ENCODE data around the gene GPRIN3. TPM values are rescaled to one million over a fixed set of nuclear protein-coding genes. Genes with fewer than 3 reads are reported as not detected.

Gene GPRIN3
- total RNA-seq, 1 experiment from 2014 or later, result 0.39 TPM

DNA sequence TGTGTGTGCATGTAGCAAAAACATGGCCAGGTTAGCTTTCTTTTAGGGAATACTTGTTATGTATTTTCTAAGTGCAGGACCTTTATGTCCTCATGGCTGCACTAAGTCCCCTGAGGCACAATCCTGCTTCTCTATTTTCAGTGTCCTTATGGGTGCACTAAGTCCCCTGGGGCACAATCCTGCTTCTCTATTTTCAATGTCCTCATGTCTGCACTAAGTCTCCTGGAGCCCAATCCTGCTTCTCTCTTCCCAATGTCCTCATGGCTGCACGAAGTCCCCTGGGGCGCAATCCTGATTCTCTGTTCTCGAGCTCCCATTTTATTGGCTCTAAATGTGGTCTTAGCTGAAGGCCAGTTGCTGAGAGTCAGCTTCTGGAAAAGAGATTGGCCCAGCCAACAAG lies 49.7 kb upstream of the GPRIN3 start:
- TF ChIP-seq, protein P1, sequence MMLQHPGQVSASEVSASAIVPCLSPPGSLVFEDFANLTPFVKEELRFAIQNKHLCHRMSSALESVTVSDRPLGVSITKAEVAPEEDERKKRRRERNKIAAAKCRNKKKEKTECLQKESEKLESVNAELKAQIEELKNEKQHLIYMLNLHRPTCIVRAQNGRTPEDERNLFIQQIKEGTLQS (IDR thresholded peaks at IDR 0.05), result no peak
- TF ChIP-seq POLR2AphosphoS5 (IDR thresholded peaks at IDR 0.05; ENCODE audit: low read depth, low read length) (no peak), FOSL1 (IDR thresholded peaks at IDR 0.05; ENCODE audit: low read depth) (no peak), CEBPB (IDR thresholded peaks at IDR 0.05; ENCODE audit: low read depth) (no peak), EZH2phosphoT487 (IDR thresholded peaks at IDR 0.05; ENCODE audit: borderline replicate concordance) (no peak), SIN3A (IDR thresholded peaks at IDR 0.05; ENCODE audit: low read depth) (no peak), ZFX (IDR thresholded peaks at IDR 0.05) (no peak), JUND (IDR thresholded peaks at IDR 0.05) (no peak), YY1 (IDR thresholded peaks at IDR 0.05; ENCODE audit: extremely low read depth, insufficient replicate concordance, low read depth, low read length) (no peak), POLR2A (IDR thresholded peaks at IDR 0.05; ENCODE audit: borderline replicate concordance, extremely low read depth, insufficient read depth, insufficient read length) (no peak), CBX3 (IDR thresholded peaks at IDR 0.05; ENCODE audit: low read depth) (no peak)
- TF ChIP-seq, protein P2, sequence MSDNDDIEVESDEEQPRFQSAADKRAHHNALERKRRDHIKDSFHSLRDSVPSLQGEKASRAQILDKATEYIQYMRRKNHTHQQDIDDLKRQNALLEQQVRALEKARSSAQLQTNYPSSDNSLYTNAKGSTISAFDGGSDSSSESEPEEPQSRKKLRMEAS (IDR thresholded peaks at IDR 0.05), result no peak
- TF ChIP-seq, protein P3, sequence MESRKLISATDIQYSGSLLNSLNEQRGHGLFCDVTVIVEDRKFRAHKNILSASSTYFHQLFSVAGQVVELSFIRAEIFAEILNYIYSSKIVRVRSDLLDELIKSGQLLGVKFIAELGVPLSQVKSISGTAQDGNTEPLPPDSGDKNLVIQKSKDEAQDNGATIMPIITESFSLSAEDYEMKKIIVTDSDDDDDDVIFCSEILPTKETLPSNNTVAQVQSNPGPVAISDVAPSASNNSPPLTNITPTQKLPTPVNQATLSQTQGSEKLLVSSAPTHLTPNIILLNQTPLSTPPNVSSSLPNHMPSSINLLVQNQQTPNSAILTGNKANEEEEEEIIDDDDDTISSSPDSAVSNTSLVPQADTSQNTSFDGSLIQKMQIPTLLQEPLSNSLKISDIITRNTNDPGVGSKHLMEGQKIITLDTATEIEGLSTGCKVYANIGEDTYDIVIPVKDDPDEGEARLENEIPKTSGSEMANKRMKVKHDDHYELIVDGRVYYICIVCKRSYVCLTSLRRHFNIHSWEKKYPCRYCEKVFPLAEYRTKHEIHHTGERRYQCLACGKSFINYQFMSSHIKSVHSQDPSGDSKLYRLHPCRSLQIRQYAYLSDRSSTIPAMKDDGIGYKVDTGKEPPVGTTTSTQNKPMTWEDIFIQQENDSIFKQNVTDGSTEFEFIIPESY (IDR thresholded peaks at IDR 0.05; ENCODE audit: extremely low read depth, insufficient replicate concordance, low read length), result no peak
- no TSS peak for BruUV-seq (replicated peaks)
- Histone ChIP-seq H4K20me1 (ENCODE audit: insufficient read depth) (no peaks in the 10 kb centered on the region), H3K9ac (ENCODE audit: low read length) (no peak overlapping the region), H3K36me3 (ENCODE audit: control insufficient read depth in 1 of 2, insufficient read depth in 2 of 2, low read length in 2 of 2) (no peaks in the 10 kb centered on the region), H3K79me2 (ENCODE audit: insufficient read depth, low read length) (no peaks in the 10 kb centered on the region), H3K4me1 (ENCODE audit: control insufficient read depth in 1 of 2, insufficient read depth in 2 of 2, low read length in 2 of 2) (no peaks in the 10 kb centered on the region), H2AFZ (ENCODE audit: low read depth, low read length, poor library complexity, severe bottlenecking) (no peak overlapping the region), H3K9me2 (ENCODE audit: insufficient read depth) (0 out of 2 replicates have a peak, but pooled peaks cover 4% of the 10 kb centered on the region), H3K4me2 (ENCODE audit: low read length) (no peak overlapping the region), H3K4me3 (replicated peaks in 1 of 2; ENCODE audit: low read depth in 1 of 2, low read length in 2 of 2) (no peak overlapping the region), H3K27me3 (ENCODE audit: insufficient read depth, low read length) (no peaks in the 10 kb centered on the region), H3K27ac (ENCODE audit: low read depth, low read length) (no peak overlapping the region), H3K9me3 (ENCODE audit: control insufficient read depth in 1 of 2, insufficient read depth in 1 of 2, low read depth in 1 of 2, low read length in 2 of 2) (no peaks in the 10 kb centered on the region)
- CTCF ChIA-PET, result no interaction called here
- RAD21 ChIA-PET (ENCODE audit: low non-redundant PET in 1 of 2, low total read pairs in 2 of 2, uncharacterized antibody in 2 of 2, unreplicated experiment in 2 of 2), result no interaction called here
- intact Hi-C loops (cut with micrococcal nuclease), result no loop called here
- POLR2A ChIA-PET, result no interaction called here
- DNase-seq (ENCODE audit: low read depth, low spot score) (no peak), ATAC-seq (no peak)

Data from HCT116 (cell line).